Measurements from ENCODE around the gene PLXNB1.

Gene PLXNB1

DNA sequence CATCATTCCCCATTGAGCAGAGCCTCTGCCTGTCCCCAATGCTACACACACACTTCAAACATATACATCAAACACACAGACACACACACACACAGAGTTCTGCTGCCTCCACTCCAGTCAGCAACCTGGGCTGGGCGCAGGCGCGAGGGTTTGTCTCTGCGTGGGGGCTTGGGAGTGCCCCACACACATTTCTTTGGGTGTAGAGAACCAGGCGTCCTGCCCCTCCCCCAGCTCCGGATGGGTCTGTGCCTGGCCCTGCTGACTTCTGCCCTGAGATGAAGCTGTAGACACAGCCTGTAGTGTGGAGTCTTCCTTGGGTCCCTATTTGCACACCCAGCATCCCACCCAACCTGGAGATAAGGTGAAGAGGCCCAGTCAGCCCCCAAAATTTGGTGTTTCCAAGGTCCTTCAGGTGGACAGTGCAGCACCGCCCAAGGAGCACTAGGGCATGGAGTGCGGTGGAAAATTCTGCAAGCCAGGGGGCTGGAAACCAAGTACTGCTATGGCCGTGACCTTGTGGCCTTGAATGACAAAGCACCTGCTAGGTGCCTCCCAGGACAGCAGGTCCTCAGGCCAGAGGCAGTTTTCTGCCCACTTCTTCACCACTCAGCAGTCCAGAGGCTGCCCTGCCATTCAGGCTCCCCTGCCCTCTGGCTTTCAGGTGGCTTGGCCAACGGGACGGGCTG is 31.0 kb downstream of the PLXNB1 start:
- in situ Hi-C loops (cut with HindIII; ENCODE audit: low sequenced_read_pairs): loop anchor here (5.0 kb wide), 1 partner anchor 38 kb away; no protein-coding TSS in a partner anchor
- no peak for DNase-seq (ENCODE audit: low read depth)
- no peak for TF ChIP-seq CTCF (IDR thresholded peaks at IDR 0.05; ENCODE audit: low read depth, low read length, missing control alignments)
- no peak overlapping the region for H3K4me3 ChIP-seq (ENCODE audit: low read depth, low read length)

GRCh38 chr3:48397767-48398681 is 31.9 kb downstream of the PLXNB1 start:
- TF ChIP-seq CTCF (IDR thresholded peaks at IDR 0.05; ENCODE audit: low read depth, low read length, missing control alignments): no peak
- DNase-seq (ENCODE audit: low read depth): no peak
- H3K4me3 ChIP-seq (ENCODE audit: low read depth, low read length): no peak overlapping the region
- in situ Hi-C loops (cut with HindIII; ENCODE audit: low sequenced_read_pairs): loop anchor here (5.0 kb wide), 1 partner anchor 39 kb away; no protein-coding TSS in a partner anchor

DNA sequence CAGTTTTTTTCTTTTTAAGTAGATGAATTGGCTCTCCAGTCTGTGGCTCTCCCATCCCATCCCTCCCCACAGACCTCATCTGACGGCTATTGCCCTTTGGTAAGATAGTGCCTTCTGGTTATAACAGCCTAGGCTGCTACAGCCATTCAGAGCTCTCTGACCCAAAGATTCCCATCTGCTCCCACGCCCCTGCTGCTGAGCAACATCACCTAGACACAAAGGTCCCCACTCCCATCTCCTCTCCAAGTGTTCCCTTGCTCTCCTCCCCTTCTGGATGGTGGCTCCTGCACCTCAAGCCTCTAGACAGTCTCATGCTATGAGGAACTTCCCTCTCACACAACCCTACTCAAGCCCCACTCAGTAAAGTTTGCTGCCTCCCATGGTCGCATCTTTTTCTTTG is 34.2 kb downstream of the PLXNB1 start:
- in situ Hi-C loops (cut with HindIII; ENCODE audit: low sequenced_read_pairs): loop anchor here (5.0 kb wide), 1 partner anchor 42 kb away; no protein-coding TSS in a partner anchor
- no peak for DNase-seq (ENCODE audit: low read depth)
- no peak overlapping the region for H3K4me3 ChIP-seq (ENCODE audit: low read depth, low read length)
- no peak for TF ChIP-seq CTCF (IDR thresholded peaks at IDR 0.05; ENCODE audit: low read depth, low read length, missing control alignments)

DNA sequence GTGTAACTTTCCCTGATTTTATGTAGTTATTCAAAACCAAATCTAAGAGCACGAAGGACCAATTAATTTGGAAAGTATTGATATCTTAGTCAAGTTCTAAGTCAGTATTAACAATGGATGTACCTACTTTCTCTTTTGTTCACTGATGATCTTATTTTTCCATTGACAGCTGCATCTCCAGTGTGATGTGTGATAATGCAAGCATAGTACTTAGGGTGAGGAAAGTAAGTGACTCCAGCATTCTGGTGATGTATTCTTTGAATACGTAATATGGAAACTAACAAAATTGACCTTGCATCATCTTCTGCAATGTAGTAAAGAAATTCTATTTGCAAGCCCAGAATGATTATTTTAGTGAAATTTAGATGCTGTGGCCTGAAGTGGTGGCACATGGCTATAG is 35.5 kb downstream of the PLXNB1 start:
- in situ Hi-C loops (cut with HindIII; ENCODE audit: low sequenced_read_pairs): no loop called here
- TF ChIP-seq CTCF (IDR thresholded peaks at IDR 0.05; ENCODE audit: low read depth, low read length, missing control alignments): no peak
- no peak for DNase-seq (ENCODE audit: low read depth)
- H3K4me3 ChIP-seq (ENCODE audit: low read depth, low read length): no peak overlapping the region

DNA sequence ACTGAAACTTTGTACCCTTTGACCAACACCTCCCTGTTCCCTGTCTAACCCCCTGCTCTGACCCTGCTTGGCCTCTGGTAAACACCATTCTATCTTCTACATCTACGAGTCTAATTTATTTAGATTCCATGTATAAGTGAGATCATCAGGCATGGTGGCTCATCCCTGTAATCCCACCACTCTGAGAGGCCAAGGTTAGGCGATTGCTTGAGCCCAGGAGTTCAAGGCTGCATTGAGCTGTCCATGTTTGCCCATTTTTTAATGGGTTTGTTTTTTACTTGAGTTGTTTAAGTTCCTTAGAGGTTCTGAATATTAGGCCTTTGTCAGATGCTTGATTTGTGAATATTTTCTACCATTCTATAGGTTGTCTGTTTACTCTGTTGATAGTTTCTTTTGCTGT is 40.9 kb downstream of the PLXNB1 start:
- H3K4me3 ChIP-seq (ENCODE audit: low read depth, low read length): no peak overlapping the region
- in situ Hi-C loops (cut with HindIII; ENCODE audit: low sequenced_read_pairs): no loop called here
- TF ChIP-seq CTCF (IDR thresholded peaks at IDR 0.05; ENCODE audit: low read depth, low read length, missing control alignments): no peak
- no peak for DNase-seq (ENCODE audit: low read depth)

DNA sequence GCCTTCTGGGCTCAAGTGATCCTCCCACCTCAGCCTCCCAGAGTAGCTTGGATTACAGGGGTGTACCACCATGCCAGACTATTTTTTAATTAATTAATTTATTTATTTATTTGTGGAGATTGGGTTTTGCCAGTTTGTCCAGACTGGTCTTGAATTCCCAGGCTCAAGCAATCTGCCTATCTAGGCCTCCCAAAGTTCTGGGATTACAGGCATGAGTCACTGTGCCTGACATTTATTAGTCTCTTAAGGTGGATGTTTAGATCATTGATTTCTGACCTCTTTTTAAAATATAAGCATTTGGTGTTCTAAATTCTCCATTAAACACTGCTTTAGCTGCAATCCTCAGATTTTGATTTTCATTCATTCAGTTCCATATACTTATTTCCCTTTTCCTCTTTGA is 42.3 kb downstream of the PLXNB1 start:
- TF ChIP-seq CTCF (IDR thresholded peaks at IDR 0.05; ENCODE audit: low read depth, low read length, missing control alignments): no peak
- no peak overlapping the region for H3K4me3 ChIP-seq (ENCODE audit: low read depth, low read length)
- no peak for DNase-seq (ENCODE audit: low read depth)
- in situ Hi-C loops (cut with HindIII; ENCODE audit: low sequenced_read_pairs): no loop called here

All from astrocyte of the cerebellum (primary cell).